Stimulated activated CD8-positive, alpha-beta memory T cell treated with anti-CD3 and anti-CD28 coated beads, Interleukin-12 subunit alpha, Interleukin-12 subunit beta, amount 100 ng/mL, for 1 hour (primary cell): Measurements from ENCODE around the gene KRTDAP.
A peak's percentile ranks its signal among the peaks of the same experiment; 100 is the strongest.

Source experiments
- DNase-seq: peaks from one replicate; pipeline ENCODE4 v3.0.0-alpha.2; 2020; ENCODE audit warnings: low read depth

The KRTDAP gene

GRCh38 chr19:35490364-35490763 lies at the start of gene KRTDAP:
Gene KRTDAP (minus strand): TSS chr19:35490464. CDS start chr19:35490442, 22 bp downstream.
- no peak for DNase-seq

GRCh38 chr19:35539850-35540249 lies 49.6 kb upstream of the KRTDAP start:
- no peak for DNase-seq

- DNase-seq: no peak
Observed at GRCh38 chr19:35539314-35539713, 49.0 kb upstream of the KRTDAP start.

GRCh38 chr19:35534803-35535480 lies 44.7 kb upstream of the KRTDAP start:
- DNase-seq: no peak

- DNase-seq: peak; percentile 22
Observed at GRCh38 chr19:35533822-35534392, 43.6 kb upstream of the KRTDAP start.

- no peak for DNase-seq
Observed at GRCh38 chr19:35533201-35533821, 43.0 kb upstream of the KRTDAP start, which contains the start of gene GAPDHS. Gene GAPDHS (plus strand): TSS chr19:35533456. CDS start chr19:35533528, 72 bp downstream.

GRCh38 chr19:35531291-35531690 lies 41.0 kb upstream of the KRTDAP start:
- no peak for DNase-seq

- no peak for DNase-seq
Observed at GRCh38 chr19:35529241-35530218, 39.3 kb upstream of the KRTDAP start.

GRCh38 chr19:35528218-35529038 lies 38.2 kb upstream of the KRTDAP start, which contains the start of gene SBSN:
Gene SBSN (minus strand): TSS chr19:35528311. CDS start chr19:35528281, 30 bp downstream.
- no peak for DNase-seq

GRCh38 chr19:35525873-35526272 lies 35.6 kb upstream of the KRTDAP start:
- DNase-seq: no peak

GRCh38 chr19:35524181-35524837 lies 34.0 kb upstream of the KRTDAP start:
- no peak for DNase-seq

- no peak for DNase-seq
Observed at GRCh38 chr19:35522745-35523327, 32.6 kb upstream of the KRTDAP start.

GRCh38 chr19:35521124-35521743 lies 31.0 kb upstream of the KRTDAP start:
- no peak for DNase-seq

GRCh38 chr19:35519291-35519690 lies 29.0 kb upstream of the KRTDAP start:
- no peak for DNase-seq

- no peak for DNase-seq
Observed at GRCh38 chr19:35518313-35518712, 28.0 kb upstream of the KRTDAP start.

GRCh38 chr19:35517342-35517741 lies 27.1 kb upstream of the KRTDAP start:
- no peak for DNase-seq

GRCh38 chr19:35516310-35516709 lies 26.0 kb upstream of the KRTDAP start:
- no peak for DNase-seq

- DNase-seq: no peak
Observed at GRCh38 chr19:35514282-35514809, 24.1 kb upstream of the KRTDAP start.

- DNase-seq: no peak
Observed at GRCh38 chr19:35513628-35514281, 23.5 kb upstream of the KRTDAP start, which contains the start of gene DMKN. Gene DMKN (minus strand): TSS chr19:35513649. CDS start chr19:35513475, 174 bp downstream.
